HEK293 (cell line): ENCODE measurements around the gene GNAQ.

Experiments used
- CTCF ChIA-PET: fragments of 350-600 bp; formaldehyde crosslinking; extraction: SDS; loops from one replicate; lab custom pipeline; 2021; ENCODE audit warnings: antibody characterized with exemption; lab: Yijun Ruan, JAX
- POLR2A ChIA-PET: fragments of 300-600 bp; formaldehyde crosslinking; extraction: SDS; loops from one replicate; lab custom pipeline; 2020; ENCODE audit warnings: antibody characterized with exemption, inconsistent platforms; lab: Yijun Ruan, JAX
- H3K27ac ChIP-seq: fragments of 200-500 bp; sonication (Bioruptor generic); 2 replicates; pipeline ENCODE4 v1.5.1; 2014; ENCODE audit warnings: low read depth, low read length, control low read depth, inconsistent platforms; ENCODE audit errors: extremely low read depth
- H3K36me3 ChIP-seq, 2 experiments: fragments of 200-500 bp in 1 of 2; sonication (Bioruptor generic) in 1 of 2; 1 replicate in 1 of 2; 2 replicates in 1 of 2; pipeline ENCODE4 v1.5.1; 2014 to 2017; ENCODE audit warnings: inconsistent platforms in 2 of 2, low read length in 2 of 2; ENCODE audit not compliant: control insufficient read depth in 2 of 2, insufficient read depth in 1 of 2
- H3K4me1 ChIP-seq: fragments of 200-500 bp; sonication (Bioruptor generic); 2 replicates; pipeline ENCODE4 v1.5.1; 2014; ENCODE audit warnings: mild to moderate bottlenecking, low read length, inconsistent platforms; ENCODE audit not compliant: control insufficient read depth, insufficient read depth
- H3K4me3 ChIP-seq: 2 replicates; pipeline ENCODE4 v1.5.1; 2011; ENCODE audit warnings: low read depth, mild to moderate bottlenecking, control low read depth, low read length, moderate library complexity
- H3K9me3 ChIP-seq: fragments of 200-500 bp; sonication (Bioruptor generic); 2 replicates; pipeline ENCODE4 v1.5.1; 2014; ENCODE audit warnings: low read depth, low read length, inconsistent platforms; ENCODE audit not compliant: control insufficient read depth, insufficient read depth
- GLIS1 ChIP-seq: fragments of 450-650 bp; formaldehyde crosslinking; IDR thresholded peaks from 2 replicates; pipeline ENCODE4 v1.5.1; 2016; ENCODE audit warnings: missing biosample characterization, missing genetic modification characterization
- KLF8 ChIP-seq: fragments of 450-650 bp; formaldehyde crosslinking; IDR thresholded peaks from 2 replicates; pipeline ENCODE4 v1.5.1; 2016; ENCODE audit warnings: missing biosample characterization, missing genetic modification characterization
- OSR2 ChIP-seq: fragments of 450-650 bp; formaldehyde crosslinking; IDR thresholded peaks from 2 replicates; pipeline ENCODE4 v1.5.1; 2016; ENCODE audit warnings: missing biosample characterization, missing genetic modification characterization
- SALL2 ChIP-seq: fragments of 450-650 bp; formaldehyde crosslinking; IDR thresholded peaks from 2 replicates; pipeline ENCODE4 v1.5.0; 2017; ENCODE audit warnings: missing biosample characterization, mild to moderate bottlenecking, missing genetic modification characterization, borderline replicate concordance
- SP3 ChIP-seq: fragments of 450-650 bp; formaldehyde crosslinking; IDR thresholded peaks from 2 replicates; pipeline ENCODE4 v1.5.1; 2016; ENCODE audit warnings: missing biosample characterization, missing genetic modification characterization
- WT1 ChIP-seq: fragments of 450-650 bp; formaldehyde crosslinking; IDR thresholded peaks from 2 replicates; pipeline ENCODE4 v1.5.1; 2016; ENCODE audit warnings: missing biosample characterization, missing genetic modification characterization
- YY2 ChIP-seq: fragments of 450-650 bp; formaldehyde crosslinking; IDR thresholded peaks from 2 replicates; pipeline ENCODE4 v1.5.1; 2016; ENCODE audit warnings: missing biosample characterization, missing genetic modification characterization
- ZBTB44 ChIP-seq: fragments of 450-650 bp; IDR thresholded peaks from 2 replicates; pipeline ENCODE4 v1.5.1; 2018; ENCODE audit warnings: missing biosample characterization, mild to moderate bottlenecking, missing genetic modification characterization
- ZNF112 ChIP-seq: fragments of 450-650 bp; formaldehyde crosslinking; IDR thresholded peaks from 2 replicates; pipeline ENCODE4 v1.5.0; 2017; ENCODE audit warnings: missing biosample characterization, missing genetic modification characterization
- ZNF132 ChIP-seq: fragments of 450-650 bp; formaldehyde crosslinking; IDR thresholded peaks from 2 replicates; pipeline ENCODE4 v1.5.1; 2017; ENCODE audit warnings: missing biosample characterization, missing genetic modification characterization, borderline replicate concordance
- ZNF169 ChIP-seq: fragments of 450-650 bp; formaldehyde crosslinking; IDR thresholded peaks from 2 replicates; pipeline ENCODE4 v1.5.1; 2016; ENCODE audit warnings: missing biosample characterization, missing genetic modification characterization
- ZNF239 ChIP-seq: fragments of 450-650 bp; formaldehyde crosslinking; IDR thresholded peaks from 2 replicates; pipeline ENCODE4 v1.5.1; 2016; ENCODE audit warnings: missing biosample characterization, missing genetic modification characterization
- ZNF24 ChIP-seq: fragments of 450-650 bp; formaldehyde crosslinking; IDR thresholded peaks from 2 replicates; pipeline ENCODE4 v1.5.1; 2016; ENCODE audit warnings: missing biosample characterization, missing genetic modification characterization
- ZNF366 ChIP-seq: fragments of 450-650 bp; formaldehyde crosslinking; conservative IDR thresholded peaks from 2 replicates; pipeline ENCODE4 v1.5.1; 2016; ENCODE audit warnings: missing biosample characterization, missing genetic modification characterization
- ZNF521 ChIP-seq: fragments of 450-650 bp; formaldehyde crosslinking; IDR thresholded peaks from 2 replicates; pipeline ENCODE4 v1.5.1; 2017; ENCODE audit warnings: missing biosample characterization, mild to moderate bottlenecking, missing genetic modification characterization
- ZNF571 ChIP-seq: fragments of 450-650 bp; formaldehyde crosslinking; IDR thresholded peaks from 2 replicates; pipeline ENCODE4 v1.5.0; 2017; ENCODE audit warnings: missing biosample characterization, missing genetic modification characterization
- ZNF600 ChIP-seq: fragments of 450-650 bp; formaldehyde crosslinking; IDR thresholded peaks from 2 replicates; pipeline ENCODE4 v1.5.1; 2016; ENCODE audit warnings: missing biosample characterization, missing genetic modification characterization
- ZNF624 ChIP-seq: fragments of 450-650 bp; formaldehyde crosslinking; IDR thresholded peaks from 2 replicates; pipeline ENCODE4 v1.5.1; 2017; ENCODE audit warnings: missing biosample characterization, missing genetic modification characterization
- ZNF843 ChIP-seq: fragments of 450-650 bp; formaldehyde crosslinking; IDR thresholded peaks from 2 replicates; pipeline ENCODE4 v1.5.1; 2016; ENCODE audit warnings: missing biosample characterization, missing genetic modification characterization
- ZSCAN23 ChIP-seq: fragments of 450-650 bp; formaldehyde crosslinking; IDR thresholded peaks from 2 replicates; pipeline ENCODE4 v1.5.1; 2016; ENCODE audit warnings: missing biosample characterization, missing genetic modification characterization
- ZSCAN5A ChIP-seq: fragments of 450-650 bp; formaldehyde crosslinking; IDR thresholded peaks from 2 replicates; pipeline ENCODE4 v1.5.1; 2016; ENCODE audit warnings: missing biosample characterization, missing genetic modification characterization
- TF ChIP-seq, protein P1 (sequence below): fragments of 450-650 bp; formaldehyde crosslinking; IDR thresholded peaks from 2 replicates; pipeline ENCODE4 v1.5.1; 2016; ENCODE audit warnings: missing biosample characterization, missing genetic modification characterization
- TF ChIP-seq, protein P2 (sequence below): fragments of 450-650 bp; formaldehyde crosslinking; IDR thresholded peaks from 2 replicates; pipeline ENCODE4 v1.5.1; 2017; ENCODE audit warnings: missing biosample characterization, missing genetic modification characterization
- TF ChIP-seq, protein P3 (sequence below): fragments of 450-650 bp; formaldehyde crosslinking; IDR thresholded peaks from 2 replicates; pipeline ENCODE4 v1.5.1; 2016; ENCODE audit warnings: missing biosample characterization, missing genetic modification characterization

Gene GNAQ

DNA sequence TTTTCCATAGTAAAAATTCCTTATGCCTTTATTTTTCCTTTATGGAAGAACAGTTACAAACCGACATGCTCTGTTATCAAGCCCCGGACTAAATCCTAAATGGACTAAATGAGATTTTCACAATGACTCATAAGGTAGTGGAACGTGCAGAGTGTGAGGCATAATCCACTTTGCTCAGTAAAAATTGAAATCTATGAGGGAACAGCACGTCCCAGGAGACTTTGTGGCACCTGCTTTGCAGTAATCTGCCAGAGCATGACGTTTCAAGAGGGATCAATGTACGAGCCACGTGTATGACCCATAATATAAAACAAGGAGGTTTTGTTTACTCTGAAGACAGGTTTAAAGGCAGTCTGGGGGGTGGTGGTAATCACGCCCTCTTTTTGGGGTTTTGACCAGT lies 299.7 kb downstream of the GNAQ start:
- Histone ChIP-seq H3K4me1 (no peaks in the 10 kb centered on the region), H3K4me3 (no peak overlapping the region), H3K27ac (no peak overlapping the region), H3K36me3 (peaks cover 0 to 14% of the 10 kb centered on the region in 2 experiments; a peak in 1 of 3 replicates), H3K9me3 (no peaks in the 10 kb centered on the region)
- ChIA-PET POLR2A (no interaction called here), CTCF (interaction anchor here (1.0 kb wide), 1 partner anchor 303 kb away, joined by 3 read pairs; no protein-coding TSS in a partner anchor)
- TF ChIP-seq ZNF843 (tag by site-specific recombination): no peak
- no peak for TF ChIP-seq ZNF24 (tag by site-specific recombination)
- TF ChIP-seq GLIS1 (tag by site-specific recombination): peak; percentile 71
- TF ChIP-seq ZSCAN23 (tag by site-specific recombination): no peak
- no peak for TF ChIP-seq ZNF239
- TF ChIP-seq YY2 (tag by site-specific recombination): no peak
- no peak for TF ChIP-seq ZNF521 (tag by site-specific recombination)
- TF ChIP-seq SP3: no peak
- TF ChIP-seq SALL2 (tag by site-specific recombination): no peak
- no peak for TF ChIP-seq ZNF169 (tag by site-specific recombination)
- TF ChIP-seq, protein P1, sequence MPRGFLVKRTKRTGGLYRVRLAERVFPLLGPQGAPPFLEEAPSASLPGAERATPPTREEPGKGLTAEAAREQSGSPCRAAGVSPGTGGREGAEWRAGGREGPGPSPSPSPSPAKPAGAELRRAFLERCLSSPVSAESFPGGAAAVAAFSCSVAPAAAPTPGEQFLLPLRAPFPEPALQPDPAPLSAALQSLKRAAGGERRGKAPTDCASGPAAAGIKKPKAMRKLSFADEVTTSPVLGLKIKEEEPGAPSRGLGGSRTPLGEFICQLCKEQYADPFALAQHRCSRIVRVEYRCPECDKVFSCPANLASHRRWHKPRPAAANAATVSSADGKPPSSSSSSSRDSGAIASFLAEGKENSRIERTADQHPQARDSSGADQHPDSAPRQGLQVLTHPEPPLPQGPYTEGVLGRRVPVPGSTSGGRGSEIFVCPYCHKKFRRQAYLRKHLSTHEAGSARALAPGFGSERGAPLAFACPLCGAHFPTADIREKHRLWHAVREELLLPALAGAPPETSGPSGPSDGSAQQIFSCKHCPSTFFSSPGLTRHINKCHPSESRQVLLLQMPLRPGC (tag by site-specific recombination): 0 out of 2 replicates have a peak, but pooled peaks have one; percentile 41
- TF ChIP-seq ZBTB44 (tag by site-specific recombination): no peak
- TF ChIP-seq, protein P2, sequence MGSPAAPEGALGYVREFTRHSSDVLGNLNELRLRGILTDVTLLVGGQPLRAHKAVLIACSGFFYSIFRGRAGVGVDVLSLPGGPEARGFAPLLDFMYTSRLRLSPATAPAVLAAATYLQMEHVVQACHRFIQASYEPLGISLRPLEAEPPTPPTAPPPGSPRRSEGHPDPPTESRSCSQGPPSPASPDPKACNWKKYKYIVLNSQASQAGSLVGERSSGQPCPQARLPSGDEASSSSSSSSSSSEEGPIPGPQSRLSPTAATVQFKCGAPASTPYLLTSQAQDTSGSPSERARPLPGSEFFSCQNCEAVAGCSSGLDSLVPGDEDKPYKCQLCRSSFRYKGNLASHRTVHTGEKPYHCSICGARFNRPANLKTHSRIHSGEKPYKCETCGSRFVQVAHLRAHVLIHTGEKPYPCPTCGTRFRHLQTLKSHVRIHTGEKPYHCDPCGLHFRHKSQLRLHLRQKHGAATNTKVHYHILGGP (tag by site-specific recombination): no peak
- TF ChIP-seq, protein P3, sequence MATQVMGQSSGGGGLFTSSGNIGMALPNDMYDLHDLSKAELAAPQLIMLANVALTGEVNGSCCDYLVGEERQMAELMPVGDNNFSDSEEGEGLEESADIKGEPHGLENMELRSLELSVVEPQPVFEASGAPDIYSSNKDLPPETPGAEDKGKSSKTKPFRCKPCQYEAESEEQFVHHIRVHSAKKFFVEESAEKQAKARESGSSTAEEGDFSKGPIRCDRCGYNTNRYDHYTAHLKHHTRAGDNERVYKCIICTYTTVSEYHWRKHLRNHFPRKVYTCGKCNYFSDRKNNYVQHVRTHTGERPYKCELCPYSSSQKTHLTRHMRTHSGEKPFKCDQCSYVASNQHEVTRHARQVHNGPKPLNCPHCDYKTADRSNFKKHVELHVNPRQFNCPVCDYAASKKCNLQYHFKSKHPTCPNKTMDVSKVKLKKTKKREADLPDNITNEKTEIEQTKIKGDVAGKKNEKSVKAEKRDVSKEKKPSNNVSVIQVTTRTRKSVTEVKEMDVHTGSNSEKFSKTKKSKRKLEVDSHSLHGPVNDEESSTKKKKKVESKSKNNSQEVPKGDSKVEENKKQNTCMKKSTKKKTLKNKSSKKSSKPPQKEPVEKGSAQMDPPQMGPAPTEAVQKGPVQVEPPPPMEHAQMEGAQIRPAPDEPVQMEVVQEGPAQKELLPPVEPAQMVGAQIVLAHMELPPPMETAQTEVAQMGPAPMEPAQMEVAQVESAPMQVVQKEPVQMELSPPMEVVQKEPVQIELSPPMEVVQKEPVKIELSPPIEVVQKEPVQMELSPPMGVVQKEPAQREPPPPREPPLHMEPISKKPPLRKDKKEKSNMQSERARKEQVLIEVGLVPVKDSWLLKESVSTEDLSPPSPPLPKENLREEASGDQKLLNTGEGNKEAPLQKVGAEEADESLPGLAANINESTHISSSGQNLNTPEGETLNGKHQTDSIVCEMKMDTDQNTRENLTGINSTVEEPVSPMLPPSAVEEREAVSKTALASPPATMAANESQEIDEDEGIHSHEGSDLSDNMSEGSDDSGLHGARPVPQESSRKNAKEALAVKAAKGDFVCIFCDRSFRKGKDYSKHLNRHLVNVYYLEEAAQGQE (tag by site-specific recombination): no peak
- 0 out of 2 replicates have a peak, but pooled peaks have one; percentile 31 for TF ChIP-seq KLF8 (tag by site-specific recombination)
- peak; percentile 18; the same call in 1 of the 2 replicates for TF ChIP-seq OSR2
- TF ChIP-seq ZNF112 (tag by site-specific recombination): no peak
- no peak for TF ChIP-seq ZNF571
- TF ChIP-seq WT1 (tag by site-specific recombination): peak; percentile 69
- no peak for TF ChIP-seq ZNF624
- 0 out of 2 replicates have a peak, but pooled peaks have one; percentile 13 for TF ChIP-seq ZNF366 (tag by site-specific recombination)
- TF ChIP-seq ZNF600 (tag by site-specific recombination): peak; percentile 50; the same call in 1 of the 2 replicates
- no peak for TF ChIP-seq ZNF132 (tag by site-specific recombination)
- no peak for TF ChIP-seq ZSCAN5A
